ENCODE measurements around the gene ZNF74.
"Not testable (repeated sequence)": the region's sequence is repeated elsewhere in the genome, so short reads cannot be mapped to it uniquely, and the experiment has no call there.

Gene ZNF74

GRCh38 chr22:20376281-20376680 lies 17.7 kb upstream of the ZNF74 start:
- H3K4me1 ChIP-seq (ENCODE audit: control insufficient read depth in 5 of 5, insufficient read depth in 5 of 5, low read length in 5 of 5); H3K4me3 ChIP-seq (ENCODE audit: low read depth in 1 of 5, low read length in 5 of 5); H3K9me3 ChIP-seq (ENCODE audit: control insufficient read depth in 5 of 5, low read length in 5 of 5); H3K27ac ChIP-seq (ENCODE audit: low read depth, low read length); H3K27me3 ChIP-seq (ENCODE audit: control insufficient read depth in 5 of 5, insufficient read depth in 4 of 5, low read length in 5 of 5); H3K36me3 ChIP-seq (ENCODE audit: control insufficient read depth in 5 of 5, insufficient read depth in 5 of 5, low read length in 5 of 5); H3K9ac ChIP-seq (ENCODE audit: low read length in 5 of 5): not testable (repeated sequence)

DNA sequence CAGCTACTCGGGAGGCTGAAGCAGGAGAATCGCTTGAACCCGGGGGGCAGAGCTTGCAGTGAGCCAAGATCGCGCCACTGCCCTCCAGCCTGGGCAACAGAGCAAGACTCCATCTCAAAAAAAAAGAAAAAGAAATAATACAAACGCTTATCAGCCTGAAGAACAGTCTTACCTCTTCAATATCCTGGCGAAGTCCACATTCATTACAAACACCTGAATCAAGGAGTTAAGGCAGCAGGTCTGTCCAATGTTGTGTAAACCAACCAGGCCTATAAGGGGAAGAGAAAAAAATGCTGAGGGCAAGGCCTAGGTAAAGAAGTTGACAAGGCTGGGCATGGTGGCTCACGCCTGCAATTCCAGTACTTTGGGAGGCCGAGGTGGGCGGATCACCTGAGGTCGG lies 17.0 kb upstream of the ZNF74 start:
- H3K9me3 ChIP-seq (ENCODE audit: control insufficient read depth in 5 of 5, low read length in 5 of 5); H3K27me3 ChIP-seq (ENCODE audit: control insufficient read depth in 5 of 5, insufficient read depth in 4 of 5, low read length in 5 of 5); H3K4me3 ChIP-seq (ENCODE audit: low read depth in 1 of 5, low read length in 5 of 5); H3K27ac ChIP-seq (ENCODE audit: low read depth, low read length); H3K4me1 ChIP-seq (ENCODE audit: control insufficient read depth in 5 of 5, insufficient read depth in 5 of 5, low read length in 5 of 5); H3K36me3 ChIP-seq (ENCODE audit: control insufficient read depth in 5 of 5, insufficient read depth in 5 of 5, low read length in 5 of 5); H3K9ac ChIP-seq (ENCODE audit: low read length in 5 of 5): not testable (repeated sequence)

DNA sequence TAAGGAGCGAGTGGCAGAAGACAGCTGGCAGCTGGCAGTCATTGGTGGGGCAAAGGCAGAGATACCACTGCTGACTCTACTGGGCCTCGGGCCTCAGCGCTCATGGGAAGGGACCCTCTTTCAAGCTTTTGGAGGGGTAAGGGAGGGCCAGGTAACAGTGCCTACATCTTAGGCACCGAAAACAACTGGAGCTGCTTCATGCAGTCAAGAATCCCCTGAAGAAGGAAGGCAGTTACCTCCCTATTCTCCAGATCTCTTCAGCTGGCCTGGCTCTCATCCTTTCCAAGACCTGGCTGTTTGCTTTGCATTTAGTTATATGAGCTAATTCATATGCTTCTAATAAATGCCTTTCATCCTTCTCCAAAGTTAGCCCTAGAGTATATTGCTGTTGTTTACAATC lies 15.8 kb upstream of the ZNF74 start:
- Histone ChIP-seq H3K4me3 (ENCODE audit: low read depth in 1 of 5, low read length in 5 of 5) (no peak overlapping the region), H3K27me3 (ENCODE audit: control insufficient read depth in 5 of 5, insufficient read depth in 4 of 5, low read length in 5 of 5) (no peaks in the 10 kb centered on the region), H3K9ac (ENCODE audit: low read length in 5 of 5) (no peak overlapping the region), H3K27ac (ENCODE audit: low read depth, low read length) (no peak overlapping the region), H3K36me3 (ENCODE audit: control insufficient read depth in 5 of 5, insufficient read depth in 5 of 5, low read length in 5 of 5) (no peaks in the 10 kb centered on the region), H3K4me1 (ENCODE audit: control insufficient read depth in 5 of 5, insufficient read depth in 5 of 5, low read length in 5 of 5) (no peaks in the 10 kb centered on the region), H3K9me3 (ENCODE audit: control insufficient read depth in 5 of 5, low read length in 5 of 5) (no peaks in the 10 kb centered on the region)

- H3K4me3 ChIP-seq (ENCODE audit: low read depth in 1 of 5, low read length in 5 of 5); H3K9me3 ChIP-seq (ENCODE audit: control insufficient read depth in 5 of 5, low read length in 5 of 5); H3K27me3 ChIP-seq (ENCODE audit: control insufficient read depth in 5 of 5, insufficient read depth in 4 of 5, low read length in 5 of 5); H3K9ac ChIP-seq (ENCODE audit: low read length in 5 of 5); H3K27ac ChIP-seq (ENCODE audit: low read depth, low read length); H3K4me1 ChIP-seq (ENCODE audit: control insufficient read depth in 5 of 5, insufficient read depth in 5 of 5, low read length in 5 of 5); H3K36me3 ChIP-seq (ENCODE audit: control insufficient read depth in 5 of 5, insufficient read depth in 5 of 5, low read length in 5 of 5): not testable (repeated sequence)
Measured at GRCh38 chr22:20378684-20379083, 15.3 kb upstream of the ZNF74 start.

- no peaks in the 10 kb centered on the region for H3K9me3 ChIP-seq (ENCODE audit: control insufficient read depth in 5 of 5, low read length in 5 of 5)
- H3K9ac ChIP-seq (ENCODE audit: low read length in 5 of 5), result no peak overlapping the region
- H3K4me3 ChIP-seq (ENCODE audit: low read depth in 1 of 5, low read length in 5 of 5), result no peak overlapping the region
Measured at GRCh38 chr22:20380486-20380885, 13.5 kb upstream of the ZNF74 start.

GRCh38 chr22:20383538-20383937 lies 10.4 kb upstream of the ZNF74 start:
- Histone ChIP-seq H3K27ac (ENCODE audit: low read depth, low read length) (no peak overlapping the region), H3K4me1 (ENCODE audit: control insufficient read depth in 5 of 5, insufficient read depth in 5 of 5, low read length in 5 of 5) (no peaks in the 10 kb centered on the region), H3K4me3 (ENCODE audit: low read depth in 1 of 5, low read length in 5 of 5) (no peak overlapping the region), H3K36me3 (ENCODE audit: control insufficient read depth in 5 of 5, insufficient read depth in 5 of 5, low read length in 5 of 5) (no peaks in the 10 kb centered on the region), H3K27me3 (ENCODE audit: control insufficient read depth in 5 of 5, insufficient read depth in 4 of 5, low read length in 5 of 5) (peaks cover 0 to 13% (median 3%) of the 10 kb centered on the region in 5 donors), H3K9ac (ENCODE audit: low read length in 5 of 5) (no peak overlapping the region), H3K9me3 (ENCODE audit: control insufficient read depth in 5 of 5, low read length in 5 of 5) (no peaks in the 10 kb centered on the region)

More at GRCh38 chr22:20380486-20380885, 13.5 kb upstream of the ZNF74 start:
- Histone ChIP-seq H3K27ac (ENCODE audit: low read depth, low read length) (no peak overlapping the region), H3K27me3 (ENCODE audit: control insufficient read depth in 5 of 5, insufficient read depth in 4 of 5, low read length in 5 of 5) (peaks cover 0 to 13% (median 3%) of the 10 kb centered on the region in 5 donors), H3K4me1 (ENCODE audit: control insufficient read depth in 5 of 5, insufficient read depth in 5 of 5, low read length in 5 of 5) (no peaks in the 10 kb centered on the region), H3K36me3 (ENCODE audit: control insufficient read depth in 5 of 5, insufficient read depth in 5 of 5, low read length in 5 of 5) (no peaks in the 10 kb centered on the region)

- Histone ChIP-seq H3K27ac (ENCODE audit: low read depth, low read length) (no peak overlapping the region), H3K9ac (ENCODE audit: low read length in 5 of 5) (no peak overlapping the region), H3K4me1 (ENCODE audit: control insufficient read depth in 5 of 5, insufficient read depth in 5 of 5, low read length in 5 of 5) (no peaks in the 10 kb centered on the region), H3K9me3 (ENCODE audit: control insufficient read depth in 5 of 5, low read length in 5 of 5) (no peaks in the 10 kb centered on the region), H3K4me3 (ENCODE audit: low read depth in 1 of 5, low read length in 5 of 5) (no peak overlapping the region), H3K36me3 (ENCODE audit: control insufficient read depth in 5 of 5, insufficient read depth in 5 of 5, low read length in 5 of 5) (no peaks in the 10 kb centered on the region), H3K27me3 (ENCODE audit: control insufficient read depth in 5 of 5, insufficient read depth in 4 of 5, low read length in 5 of 5) (peaks cover 0 to 13% (median 3%) of the 10 kb centered on the region in 5 donors)
Measured at GRCh38 chr22:20384171-20384570, 9.8 kb upstream of the ZNF74 start.

GRCh38 chr22:20384865-20385264 lies 9.1 kb upstream of the ZNF74 start:
- no peaks in the 10 kb centered on the region for H3K36me3 ChIP-seq (ENCODE audit: control insufficient read depth in 5 of 5, insufficient read depth in 5 of 5, low read length in 5 of 5)
- H3K9me3 ChIP-seq (ENCODE audit: control insufficient read depth in 5 of 5, low read length in 5 of 5), result no peaks in the 10 kb centered on the region
- H3K27me3 ChIP-seq (ENCODE audit: control insufficient read depth in 5 of 5, insufficient read depth in 4 of 5, low read length in 5 of 5), result peaks cover 0 to 13% (median 3%) of the 10 kb centered on the region in 5 donors
- H3K27ac ChIP-seq (ENCODE audit: low read depth, low read length), result no peak overlapping the region
- H3K4me1 ChIP-seq (ENCODE audit: control insufficient read depth in 5 of 5, insufficient read depth in 5 of 5, low read length in 5 of 5), result no peaks in the 10 kb centered on the region
- H3K4me3 ChIP-seq (ENCODE audit: low read depth in 1 of 5, low read length in 5 of 5), result no peak overlapping the region
- no peak overlapping the region for H3K9ac ChIP-seq (ENCODE audit: low read length in 5 of 5)

DNA sequence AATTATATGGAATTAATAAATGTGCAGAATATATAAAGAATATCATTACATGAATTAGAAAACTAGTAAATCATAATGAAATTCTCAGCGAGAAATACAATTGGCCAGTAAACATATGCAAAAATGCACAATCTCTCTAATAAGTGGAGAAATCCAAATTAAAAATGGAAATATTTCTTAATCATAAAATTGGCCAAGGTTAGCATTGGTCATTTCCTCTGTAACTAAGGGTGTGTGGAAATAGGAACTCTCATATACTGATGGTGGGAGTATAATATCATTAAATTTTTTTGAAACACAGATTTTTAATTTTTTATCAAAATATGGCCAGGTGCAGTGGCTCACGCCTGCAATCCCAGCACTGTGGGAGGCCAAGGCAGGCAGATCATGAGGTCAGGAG lies 7.6 kb upstream of the ZNF74 start:
- peaks cover 0 to 13% (median 3%) of the 10 kb centered on the region in 5 donors for H3K27me3 ChIP-seq (ENCODE audit: control insufficient read depth in 5 of 5, insufficient read depth in 4 of 5, low read length in 5 of 5)
- no peaks in the 10 kb centered on the region for H3K4me1 ChIP-seq (ENCODE audit: control insufficient read depth in 5 of 5, insufficient read depth in 5 of 5, low read length in 5 of 5)
- no peaks in the 10 kb centered on the region for H3K36me3 ChIP-seq (ENCODE audit: control insufficient read depth in 5 of 5, insufficient read depth in 5 of 5, low read length in 5 of 5)
- no peak overlapping the region for H3K4me3 ChIP-seq (ENCODE audit: low read depth in 1 of 5, low read length in 5 of 5)
- no peak overlapping the region for H3K9ac ChIP-seq (ENCODE audit: low read length in 5 of 5)
- no peak overlapping the region for H3K27ac ChIP-seq (ENCODE audit: low read depth, low read length)
- no peaks in the 10 kb centered on the region for H3K9me3 ChIP-seq (ENCODE audit: control insufficient read depth in 5 of 5, low read length in 5 of 5)

GRCh38 chr22:20386972-20387371 lies 7.0 kb upstream of the ZNF74 start:
- Histone ChIP-seq H3K27me3 (ENCODE audit: control insufficient read depth in 5 of 5, insufficient read depth in 4 of 5, low read length in 5 of 5) (peaks cover 0 to 13% (median 3%) of the 10 kb centered on the region in 5 donors), H3K4me3 (ENCODE audit: low read depth in 1 of 5, low read length in 5 of 5) (no peak overlapping the region), H3K27ac (ENCODE audit: low read depth, low read length) (no peak overlapping the region), H3K36me3 (ENCODE audit: control insufficient read depth in 5 of 5, insufficient read depth in 5 of 5, low read length in 5 of 5) (no peaks in the 10 kb centered on the region), H3K9me3 (ENCODE audit: control insufficient read depth in 5 of 5, low read length in 5 of 5) (no peaks in the 10 kb centered on the region), H3K4me1 (ENCODE audit: control insufficient read depth in 5 of 5, insufficient read depth in 5 of 5, low read length in 5 of 5) (no peaks in the 10 kb centered on the region), H3K9ac (ENCODE audit: low read length in 5 of 5) (no peak overlapping the region)

DNA sequence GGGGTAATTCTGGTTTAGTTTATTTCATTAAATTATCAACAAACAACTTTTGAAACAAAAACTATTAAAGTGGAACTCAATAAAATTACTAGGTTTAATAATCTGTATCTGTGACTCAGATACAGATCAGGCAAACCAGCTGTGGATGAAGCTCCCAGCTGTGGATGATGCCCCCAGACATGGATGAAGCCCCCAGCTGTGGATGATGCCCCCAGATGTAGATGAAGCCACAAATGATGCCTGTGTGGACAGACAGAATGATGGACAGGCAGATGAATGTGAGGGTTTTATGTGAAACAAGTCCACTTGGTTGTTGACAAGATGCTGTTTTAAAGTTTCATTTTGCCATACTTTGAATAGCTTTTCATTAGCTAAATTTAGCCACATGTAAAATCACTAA lies 5.8 kb upstream of the ZNF74 start:
- H3K4me1 ChIP-seq (ENCODE audit: control insufficient read depth in 5 of 5, insufficient read depth in 5 of 5, low read length in 5 of 5), result peaks cover under 1 to 1% (median under 1%) of the 10 kb centered on the region in 5 donors

More for the DNA sequence above, 5.8 kb upstream of the ZNF74 start:
- Histone ChIP-seq H3K27ac (ENCODE audit: low read depth, low read length) (no peak overlapping the region), H3K4me3 (ENCODE audit: low read depth in 1 of 5, low read length in 5 of 5) (no peak overlapping the region), H3K36me3 (ENCODE audit: control insufficient read depth in 5 of 5, insufficient read depth in 5 of 5, low read length in 5 of 5) (no peaks in the 10 kb centered on the region), H3K27me3 (ENCODE audit: control insufficient read depth in 5 of 5, insufficient read depth in 4 of 5, low read length in 5 of 5) (peaks cover 0 to 13% (median 3%) of the 10 kb centered on the region in 5 donors), H3K9ac (ENCODE audit: low read length in 5 of 5) (no peak overlapping the region), H3K9me3 (ENCODE audit: control insufficient read depth in 5 of 5, low read length in 5 of 5) (no peaks in the 10 kb centered on the region)

All from subcutaneous abdominal adipose tissue (tissue), 5 donors.